Calu3 (cell line): ENCODE measurements around the gene LYL1. TPM values are rescaled to one million over a fixed set of nuclear protein-coding genes. Genes with fewer than 3 reads are reported as not detected.

Source experiments
- BruUV-seq: library from RNA; stranded (reverse); fragments of 400-500 nt; replicated peaks from 2 replicates; lab custom pipeline; 2021; lab: Mats Ljungman, UMichigan
- CTCF ChIA-PET: fragments of 300-600 bp; sonication (Branson Sonifier 250); formaldehyde crosslinking; loops from one replicate; lab custom pipeline; 2022; ENCODE audit warnings: antibody characterized with exemption; lab: Charles Lee
- DNase-seq: peaks from one replicate; pipeline ENCODE4 v3.0.0; 2022
- H3K27ac Mint-ChIP-seq: one replicate; pipeline ENCODE4 v1.8.0; 2022; ENCODE audit warnings: mixed read lengths; ENCODE audit not compliant: unreplicated experiment
- H3K27me3 Mint-ChIP-seq: one replicate; pipeline ENCODE4 v1.8.0; 2022; ENCODE audit warnings: mixed read lengths; ENCODE audit not compliant: unreplicated experiment
- H3K36me3 Mint-ChIP-seq: one replicate; pipeline ENCODE4 v1.8.0; 2022; ENCODE audit warnings: mild to moderate bottlenecking, moderate library complexity, mixed read lengths; ENCODE audit not compliant: insufficient read depth, unreplicated experiment
- H3K4me1 Mint-ChIP-seq: one replicate; pipeline ENCODE4 v1.8.0; 2022; ENCODE audit warnings: mild to moderate bottlenecking, low read depth, mixed read lengths; ENCODE audit not compliant: unreplicated experiment
- H3K4me3 Mint-ChIP-seq: one replicate; pipeline ENCODE4 v1.8.0; 2022; ENCODE audit warnings: mild to moderate bottlenecking, low read depth, moderate library complexity, mixed read lengths; ENCODE audit not compliant: unreplicated experiment
- H3K9me3 Mint-ChIP-seq: one replicate; pipeline ENCODE4 v1.8.0; 2022; ENCODE audit warnings: low read depth, mixed read lengths; ENCODE audit not compliant: unreplicated experiment
- intact Hi-C: fragments of 100-400 bp; cut with micrococcal nuclease; formaldehyde crosslinking; loops from one replicate; pipeline ENCODE4 v1.10.0; 2022; ENCODE audit not compliant: unreplicated experiment
- total RNA-seq: library from RNA; stranded (reverse); gene quantifications from 2 replicates; pipeline ENCODE4 v1.2.3, GENCODE V29; 2022
- TF ChIP-seq, protein P1 (sequence below): fragments of 200-600 bp; IDR thresholded peaks from one replicate; pipeline ENCODE4 v1.8.0; 2022; ENCODE audit warnings: antibody characterized with exemption; ENCODE audit not compliant: unreplicated experiment

LYL1 gene
- total RNA-seq, 1 experiment from 2014 or later, result not detected

DNA sequence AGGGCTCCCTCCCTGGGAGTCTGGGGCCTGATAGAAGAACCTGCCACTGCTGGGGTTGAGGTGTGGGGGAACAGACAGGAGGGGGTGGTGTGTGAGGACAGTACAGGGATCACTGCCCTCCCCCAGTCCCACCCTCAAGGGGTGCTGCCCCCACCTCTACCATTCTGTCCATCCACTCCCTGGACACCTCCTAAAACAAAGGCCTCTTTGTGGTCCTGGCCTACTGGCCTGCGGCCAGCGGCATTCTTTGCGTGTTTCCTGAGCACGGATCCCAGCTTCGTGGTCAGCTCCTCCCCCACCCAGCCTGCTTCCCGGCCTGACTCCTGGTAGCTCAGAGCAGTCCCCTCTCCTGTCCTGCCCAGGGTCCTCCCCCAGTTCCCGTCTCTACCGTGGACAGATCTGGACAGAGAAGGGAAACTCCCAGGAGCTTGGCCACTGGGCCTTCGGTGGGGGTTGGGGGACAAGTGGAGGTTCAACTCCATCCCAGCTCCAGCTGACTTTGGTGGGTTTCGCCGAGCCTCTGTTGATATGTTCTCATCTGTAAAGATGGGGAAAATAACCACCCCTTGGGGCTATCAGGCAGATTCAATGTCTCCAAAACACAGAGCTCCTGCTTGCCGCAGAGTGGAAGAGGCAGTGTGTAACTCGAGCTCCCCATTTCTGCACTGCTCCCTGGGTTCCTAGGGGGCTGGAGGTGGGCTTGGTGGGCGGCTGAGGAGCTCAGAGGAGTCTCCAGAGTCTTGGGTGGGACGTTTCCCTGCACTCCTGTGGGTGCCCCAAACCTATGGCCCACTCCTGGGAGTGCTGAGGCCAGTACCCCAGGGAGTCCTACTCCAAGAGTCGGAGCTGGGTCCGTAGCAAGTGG is 48.7 kb downstream of the LYL1 start:
- Mint-ChIP-seq H3K9me3 (no peaks in the 10 kb centered on the region), H3K27me3 (no peaks in the 10 kb centered on the region), H3K36me3 (peaks cover 6% of the 10 kb centered on the region), H3K27ac (peak overlapping the region; percentile 68), H3K4me1 (peaks cover 41% of the 10 kb centered on the region), H3K4me3 (peak overlapping the region; percentile 30)
- DNase-seq, result peak; percentile 92
- intact Hi-C loops, result no loop called here
- CTCF ChIA-PET, result interaction anchor here (0.8 to 1.6 kb wide), 9 partner anchors 9 to 89 kb away, joined by 3 to 6 read pairs (median 4); no protein-coding TSS in a partner anchor
- TF ChIP-seq, protein P1, sequence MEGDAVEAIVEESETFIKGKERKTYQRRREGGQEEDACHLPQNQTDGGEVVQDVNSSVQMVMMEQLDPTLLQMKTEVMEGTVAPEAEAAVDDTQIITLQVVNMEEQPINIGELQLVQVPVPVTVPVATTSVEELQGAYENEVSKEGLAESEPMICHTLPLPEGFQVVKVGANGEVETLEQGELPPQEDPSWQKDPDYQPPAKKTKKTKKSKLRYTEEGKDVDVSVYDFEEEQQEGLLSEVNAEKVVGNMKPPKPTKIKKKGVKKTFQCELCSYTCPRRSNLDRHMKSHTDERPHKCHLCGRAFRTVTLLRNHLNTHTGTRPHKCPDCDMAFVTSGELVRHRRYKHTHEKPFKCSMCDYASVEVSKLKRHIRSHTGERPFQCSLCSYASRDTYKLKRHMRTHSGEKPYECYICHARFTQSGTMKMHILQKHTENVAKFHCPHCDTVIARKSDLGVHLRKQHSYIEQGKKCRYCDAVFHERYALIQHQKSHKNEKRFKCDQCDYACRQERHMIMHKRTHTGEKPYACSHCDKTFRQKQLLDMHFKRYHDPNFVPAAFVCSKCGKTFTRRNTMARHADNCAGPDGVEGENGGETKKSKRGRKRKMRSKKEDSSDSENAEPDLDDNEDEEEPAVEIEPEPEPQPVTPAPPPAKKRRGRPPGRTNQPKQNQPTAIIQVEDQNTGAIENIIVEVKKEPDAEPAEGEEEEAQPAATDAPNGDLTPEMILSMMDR, result no peak
- no TSS peak for BruUV-seq

DNA sequence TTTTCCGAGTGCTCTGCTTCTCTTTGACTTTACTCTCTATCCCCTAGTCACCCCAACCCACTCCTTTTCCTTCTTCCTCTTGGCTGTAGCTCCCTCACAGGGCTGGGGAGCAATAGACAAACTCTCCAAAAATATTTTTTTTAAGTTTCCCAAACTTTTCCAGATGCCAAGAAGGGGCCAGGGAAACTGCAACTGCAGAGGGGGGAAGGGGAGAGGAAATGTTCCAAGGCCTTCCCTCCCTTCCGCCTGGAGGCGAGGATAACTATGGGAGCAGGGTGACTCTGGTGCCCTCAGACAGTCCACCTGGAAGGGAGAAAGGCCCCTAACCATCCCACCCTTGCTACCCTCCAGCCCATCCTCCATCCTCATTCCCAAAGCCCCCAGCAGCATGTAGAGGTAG is 49.4 kb downstream of the LYL1 start:
- H3K4me3 Mint-ChIP-seq, result peak overlapping the region; percentile 30
- intact Hi-C loops, result no loop called here
- no peak for DNase-seq
- H3K27ac Mint-ChIP-seq, result peak overlapping the region; percentile 68
- no peaks in the 10 kb centered on the region for H3K27me3 Mint-ChIP-seq
- peaks cover 6% of the 10 kb centered on the region for H3K36me3 Mint-ChIP-seq
- BruUV-seq, result no TSS peak
- H3K9me3 Mint-ChIP-seq, result no peaks in the 10 kb centered on the region
- TF ChIP-seq, protein P1, result no peak
- H3K4me1 Mint-ChIP-seq, result peaks cover 41% of the 10 kb centered on the region
- CTCF ChIA-PET, result interaction anchor here (1.0 to 1.6 kb wide), 5 partner anchors 9 to 74 kb away, joined by 3 to 6 read pairs (median 4); no protein-coding TSS in a partner anchor

DNA sequence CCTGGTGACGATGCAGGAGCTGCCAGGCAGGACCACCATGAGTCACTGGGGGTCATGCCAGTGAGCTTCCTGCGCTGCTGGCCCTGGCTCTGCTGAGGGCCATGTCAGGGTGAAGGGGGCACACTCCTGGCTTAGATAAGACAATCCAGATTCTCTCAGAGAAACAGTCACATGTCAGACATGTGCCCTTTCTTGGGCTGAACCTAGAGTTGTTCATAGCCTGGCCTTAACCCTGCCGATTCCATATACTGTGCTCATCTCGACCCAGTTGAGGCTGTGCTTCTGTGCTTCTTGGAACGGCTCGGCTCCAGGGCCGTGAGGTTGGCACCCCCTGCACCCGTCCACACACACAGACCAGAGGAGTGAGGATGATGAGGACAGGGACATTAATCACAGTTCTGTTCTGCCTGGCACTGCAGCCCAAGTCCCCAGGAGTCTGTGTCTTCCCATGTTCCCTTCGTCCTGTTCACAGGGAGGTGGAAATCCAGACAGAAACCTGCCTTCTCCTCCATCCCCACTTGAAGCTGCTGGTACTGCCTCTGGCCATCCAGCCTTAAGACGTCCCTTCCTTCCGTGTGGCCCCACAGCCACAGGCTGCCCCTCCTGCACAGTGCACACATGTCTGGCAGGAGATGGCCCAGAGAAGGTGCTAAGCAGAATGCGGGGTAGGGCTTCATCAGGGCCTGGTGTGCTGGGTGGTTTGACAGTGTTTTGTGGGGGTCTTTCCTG is 50.0 kb downstream of the LYL1 start:
- TF ChIP-seq, protein P1, result no peak
- BruUV-seq, result no TSS peak
- Mint-ChIP-seq H3K27ac (peak overlapping the region; percentile 68), H3K36me3 (peaks cover 6% of the 10 kb centered on the region), H3K4me1 (peaks cover 41% of the 10 kb centered on the region), H3K9me3 (no peaks in the 10 kb centered on the region), H3K4me3 (peak overlapping the region; percentile 30), H3K27me3 (no peaks in the 10 kb centered on the region)
- intact Hi-C loops, result no loop called here
- DNase-seq, result no peak
- CTCF ChIA-PET, result interaction anchor here (1.6 kb wide), 2 partner anchors 30 to 87 kb away, joined by 3 to 4 read pairs; no protein-coding TSS in a partner anchor

DNA sequence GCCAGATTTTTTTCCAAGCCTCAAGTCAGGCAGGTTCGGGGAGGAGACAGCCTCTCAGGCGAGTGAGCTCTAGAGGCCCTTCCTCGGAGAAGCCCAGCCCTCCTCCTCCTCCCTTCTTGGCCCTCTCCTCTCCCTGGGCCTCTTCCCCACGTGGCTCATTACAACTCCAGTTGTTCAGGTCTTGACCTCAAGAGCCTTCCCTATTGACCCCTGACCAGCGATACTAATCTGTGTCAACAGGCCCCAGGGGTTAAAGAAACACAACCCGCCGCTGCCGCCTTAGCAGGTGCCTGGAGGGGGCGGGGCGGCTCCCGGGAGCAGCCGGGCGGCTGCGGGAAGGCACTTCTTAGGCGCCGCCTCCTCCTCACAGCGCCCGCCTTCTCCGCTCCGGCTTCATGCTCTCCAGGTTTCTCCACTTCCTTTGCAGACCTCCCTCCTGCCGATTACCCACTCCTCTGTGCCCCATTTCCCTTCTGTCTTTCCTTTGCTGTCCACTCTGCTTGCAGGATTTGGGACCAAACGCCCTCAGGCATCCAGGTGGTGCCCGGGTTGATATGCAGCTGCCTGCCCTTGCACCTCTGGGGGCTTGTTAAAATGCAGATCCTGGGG is 51.0 kb downstream of the LYL1 start:
- peaks cover 8% of the 10 kb centered on the region for H3K27me3 Mint-ChIP-seq
- peak overlapping the region; percentile 45 for H3K27ac Mint-ChIP-seq
- peaks cover 41% of the 10 kb centered on the region for H3K4me1 Mint-ChIP-seq
- TF ChIP-seq, protein P1, result no peak
- peak overlapping the region; percentile 54 for H3K4me3 Mint-ChIP-seq
- no TSS peak for BruUV-seq
- intact Hi-C loops, result no loop called here
- CTCF ChIA-PET, result interaction anchor here (0.9 to 1.6 kb wide), 4 partner anchors 9 to 86 kb away, joined by 3 to 8 read pairs (median 4); no protein-coding TSS in a partner anchor
- peak; percentile 79 for DNase-seq
- peaks cover 6% of the 10 kb centered on the region for H3K36me3 Mint-ChIP-seq
- no peaks in the 10 kb centered on the region for H3K9me3 Mint-ChIP-seq
